H1 (cell line): ENCODE results near the gene PGAP2. TPM values are rescaled to one million over a fixed set of nuclear protein-coding genes. Genes with fewer than 3 reads are reported as not detected.

Experiments used
- CTCF ChIA-PET: fragments of 300-600 bp; sonication (Branson Sonifier 250); formaldehyde crosslinking; loops from one replicate; lab custom pipeline; 2021; ENCODE audit not compliant: partially characterized antibody; lab: Charles Lee
- POLR2A ChIA-PET: fragments of 300-600 bp; sonication (Branson Sonifier 250); formaldehyde crosslinking; loops from one replicate; lab custom pipeline; 2021; ENCODE audit warnings: inconsistent platforms; ENCODE audit not compliant: partially characterized antibody; lab: Charles Lee
- DNase-seq, 2 experiments: peaks; one replicate each; pipeline versions ENCODE4 v3.0.0 to v3.0.0-alpha.2; 2010 to 2022; ENCODE audit warnings: low spot score in 2 of 2, low read depth in 1 of 2, mixed read lengths in 1 of 2
- FAIRE-seq: peaks from 2 replicates; lab custom pipeline; 2011; peaks lifted over from hg19 to GRCh38; lab: Jason Lieb, UNC
- H2AFZ ChIP-seq: 2 replicates; pipeline ENCODE4 v1.8.1; 2012; ENCODE audit warnings: low read length, inconsistent platforms
- H2AK5ac ChIP-seq: 2 replicates; pipeline ENCODE4 v1.6.1; 2013; ENCODE audit warnings: low read depth, low read length
- H2BK120ac ChIP-seq: replicated peaks from 2 replicates; pipeline ENCODE3; 2013; ENCODE audit warnings: low read depth, low read length, inconsistent platforms
- H2BK12ac ChIP-seq: 2 replicates; pipeline ENCODE4 v1.6.1; 2013; ENCODE audit warnings: low read depth, low read length
- H2BK15ac ChIP-seq: 2 replicates; pipeline ENCODE4 v1.6.1; 2013; ENCODE audit warnings: low read length
- H2BK20ac ChIP-seq: 2 replicates; pipeline ENCODE4 v1.6.1; 2013; ENCODE audit warnings: low read length
- H2BK5ac ChIP-seq: 2 replicates; pipeline ENCODE4 v1.6.1; 2013; ENCODE audit warnings: low read depth, low read length
- H3K14ac ChIP-seq: 2 replicates; pipeline ENCODE4 v1.6.1; 2013; ENCODE audit warnings: inconsistent platforms; ENCODE audit not compliant: insufficient read length
- H3K18ac ChIP-seq: 2 replicates; pipeline ENCODE4 v1.6.1; 2013; ENCODE audit warnings: low read length; ENCODE audit errors: extremely low read depth
- H3K23ac ChIP-seq: 2 replicates; pipeline ENCODE4 v1.6.1; 2013; ENCODE audit warnings: inconsistent platforms; ENCODE audit not compliant: insufficient read length
- H3K23me2 ChIP-seq: 2 replicates; pipeline ENCODE4 v1.6.1; 2013; ENCODE audit warnings: low read depth, low read length
- H3K27ac ChIP-seq: 2 replicates; pipeline ENCODE4 v1.6.1; 2011; ENCODE audit warnings: low read depth, low read length, inconsistent platforms
- H3K27me3 ChIP-seq, 4 experiments: replicated peaks in 1 of 4; 1 replicate in 1 of 4; 2 replicates in 3 of 4; pipeline versions ENCODE4 v1.6.1 to v1.8.1; 2011 to 2013; ENCODE audit warnings: low read length in 3 of 4, mild to moderate bottlenecking in 3 of 4, inconsistent platforms in 2 of 4, mixed read lengths in 2 of 4, moderate library complexity in 1 of 4; ENCODE audit not compliant: control insufficient read depth in 3 of 4, insufficient read depth in 3 of 4; ENCODE audit errors: extremely low read depth in 1 of 4
- H3K36me3 ChIP-seq, 4 experiments: 2 replicates each; pipeline versions ENCODE4 v1.6.1 to v1.8.1; 2011 to 2013; ENCODE audit warnings: mild to moderate bottlenecking in 4 of 4, low read length in 3 of 4, moderate library complexity in 2 of 4, control low read depth in 1 of 4, inconsistent platforms in 1 of 4; ENCODE audit not compliant: insufficient read depth in 4 of 4, control insufficient read depth in 2 of 4
- H3K4ac ChIP-seq: replicated peaks from 2 replicates; pipeline ENCODE3; 2013; ENCODE audit warnings: low read length, low read depth, mixed read lengths, inconsistent platforms; ENCODE audit not compliant: insufficient read length
- H3K4me1 ChIP-seq, 4 experiments: replicated peaks in 1 of 4; 1 replicate in 1 of 4; 2 replicates in 3 of 4; pipeline versions ENCODE4 v1.6.1 to v1.8.1; 2011 to 2013; ENCODE audit warnings: low read length in 3 of 4, inconsistent platforms in 2 of 4, mixed read lengths in 1 of 4; ENCODE audit not compliant: insufficient read depth in 4 of 4, control insufficient read depth in 3 of 4
- H3K4me2 ChIP-seq, 2 experiments: 2 replicates each; pipeline versions ENCODE4 v1.6.1 to v1.8.1; 2011 to 2013; ENCODE audit warnings: low read depth in 2 of 2, low read length in 2 of 2, control low read depth in 1 of 2, inconsistent platforms in 1 of 2, mild to moderate bottlenecking in 1 of 2; ENCODE audit not compliant: insufficient read depth in 1 of 2
- H3K4me3 ChIP-seq, 4 experiments: fragments of 200-600, 300-600 bp in 1 of 4; sonication (generic), shearing (Covaris generic), sonication (Bioruptor Twin) in 1 of 4; 2 replicates each; pipeline versions ENCODE4 v1.5.1 to v1.8.1; 2011 to 2016; ENCODE audit warnings: low read length in 4 of 4, low read depth in 3 of 4, control low read depth in 2 of 4, inconsistent platforms in 2 of 4, mild to moderate bottlenecking in 2 of 4, mixed read lengths in 1 of 4, moderate library complexity in 1 of 4; ENCODE audit not compliant: insufficient read depth in 2 of 4; ENCODE audit errors: extremely low read depth in 1 of 4
- H3K56ac ChIP-seq: replicated peaks from 2 replicates; pipeline ENCODE3; 2013; ENCODE audit warnings: low read depth, mild to moderate bottlenecking, mixed read lengths, low read length, inconsistent platforms; ENCODE audit not compliant: insufficient read length
- H3K79me1 ChIP-seq: 2 replicates; pipeline ENCODE4 v1.6.1; 2013; ENCODE audit warnings: low read depth, low read length, control low read depth
- H3K79me2 ChIP-seq, 2 experiments: 2 replicates each; pipeline versions ENCODE4 v1.6.1 to v1.8.1; 2012 to 2013; ENCODE audit warnings: low read length in 2 of 2, mild to moderate bottlenecking in 2 of 2, inconsistent platforms in 1 of 2; ENCODE audit not compliant: insufficient read depth in 2 of 2, control insufficient read depth in 1 of 2
- H3K9ac ChIP-seq, 4 experiments: replicated peaks in 1 of 4; 1 replicate in 1 of 4; 2 replicates in 3 of 4; pipeline versions ENCODE4 v1.6.1 to v1.8.1; 2011 to 2013; ENCODE audit warnings: low read depth in 3 of 4, low read length in 3 of 4, control low read depth in 2 of 4, mild to moderate bottlenecking in 2 of 4, moderate library complexity in 2 of 4, inconsistent platforms in 1 of 4; ENCODE audit errors: extremely low read depth in 1 of 4
- H3K9me3 ChIP-seq, 2 experiments: 2 replicates each; pipeline versions ENCODE4 v1.6.1 to v1.8.1; 2012 to 2013; ENCODE audit warnings: mild to moderate bottlenecking in 2 of 2, moderate library complexity in 2 of 2, control low read depth in 1 of 2, inconsistent platforms in 1 of 2, low read depth in 1 of 2, low read length in 1 of 2, mixed read lengths in 1 of 2; ENCODE audit not compliant: insufficient read depth in 2 of 2
- H4K20me1 ChIP-seq, 2 experiments: replicated peaks in 1 of 2; 2 replicates each; pipeline versions ENCODE3 to v1.8.1; 2011 to 2013; ENCODE audit warnings: inconsistent platforms in 2 of 2, low read length in 2 of 2, mild to moderate bottlenecking in 1 of 2; ENCODE audit not compliant: insufficient read depth in 2 of 2, control insufficient read depth in 1 of 2
- H4K5ac ChIP-seq: 2 replicates; pipeline ENCODE4 v1.6.1; 2013; ENCODE audit warnings: low read length, low read depth, mixed read lengths, inconsistent platforms; ENCODE audit not compliant: insufficient read length
- H4K8ac ChIP-seq: 2 replicates; pipeline ENCODE4 v1.8.0; 2013; ENCODE audit warnings: mild to moderate bottlenecking, moderate library complexity, low read length, inconsistent platforms; ENCODE audit not compliant: insufficient read depth; ENCODE audit errors: extremely low read depth
- H4K91ac ChIP-seq: replicated peaks from 2 replicates; pipeline ENCODE3; 2013; ENCODE audit warnings: low read length, mixed read lengths, inconsistent platforms; ENCODE audit not compliant: insufficient read length
- CTBP2 ChIP-seq: IDR thresholded peaks from 2 replicates; pipeline ENCODE4 v1.7.0; 2011; ENCODE audit warnings: borderline replicate concordance, mild to moderate bottlenecking, moderate library complexity, mixed read lengths, low read length; ENCODE audit not compliant: insufficient read depth, insufficient read length
- KDM1A ChIP-seq: fragments of 200-600, 300-600 bp; sonication (generic); IDR thresholded peaks from 2 replicates; pipeline ENCODE4 v1.7.1; 2016; ENCODE audit warnings: mild to moderate bottlenecking, low read length, borderline replicate concordance
- POLR2AphosphoS5 ChIP-seq: IDR thresholded peaks from 2 replicates; pipeline ENCODE4 v1.6.1; 2011; ENCODE audit warnings: low read depth, low read length
- SP1 ChIP-seq: IDR thresholded peaks from 2 replicates; pipeline ENCODE4 v1.6.1; 2011; ENCODE audit warnings: low read depth, low read length
- TEAD4 ChIP-seq: IDR thresholded peaks from 2 replicates; pipeline ENCODE4 v1.6.1; 2012; ENCODE audit warnings: low read depth, low read length, inconsistent platforms, mixed read lengths
- YY1 ChIP-seq: IDR thresholded peaks from 2 replicates; pipeline ENCODE4 v1.6.1; 2011; ENCODE audit warnings: low read depth, mild to moderate bottlenecking, low read length
- WGBS, 2 experiments: shearing (Covaris generic) in 1 of 2; methylation state at CpG; one replicate each; pipeline versions ENCODE4 v1.1.6 to v1.1.7; 2013 to 2015; ENCODE audit warnings: low lambda C conversion rate in 2 of 2, mixed read lengths in 2 of 2, inconsistent platforms in 1 of 2, low coverage in 1 of 2, missing lambda C conversion rate in 1 of 2; ENCODE audit not compliant: insufficient replicate concordance in 2 of 2, insufficient coverage in 1 of 2, insufficient read length in 1 of 2; ENCODE audit errors: extremely low coverage in 1 of 2, missing lambda C conversion rate in 1 of 2; 5-methylcytosine and 5-hydroxymethylcytosine counted together
- polyA plus RNA-seq, 7 experiments: library from polyadenylated mRNA; depleted of rRNA in 3 of 7; stranded (reverse) in 5 of 7; unstranded in 2 of 7; fragments of >200 nt in 5 of 7; fragments of 200-250 nt in 2 of 7; gene quantifications; 1 replicate in 5 of 7; 2 replicates in 1 of 7; 4 replicates in 1 of 7; pipeline versions ENCODE4 v1.2.1 to v1.2.3, GENCODE V29; 2011 to 2013; ENCODE audit warnings: missing spikeins in 2 of 7, mixed read lengths in 2 of 7
- total RNA-seq: library from RNA; stranded (reverse); fragmentation: NEBNext Ultra II Directional; extraction: Animal tissue kit (Norgen Biotek cat#: 25700); gene quantifications from 2 replicates; pipeline ENCODE4 v1.2.1, GENCODE V29; 2021

The PGAP2 gene
- total and polyA plus RNA-seq, 2 of the 8 experiments (the other 6 are each of a cell fraction or from before 2014, with no cell fraction given): 56.5 to 106 TPM

- Histone ChIP-seq H4K8ac (no peak overlapping the region; the same call in 1 of the 2 replicates), H3K18ac (no peak overlapping the region), H3K27ac (no peak overlapping the region; the same call in 1 of the 2 replicates), H3K4me3 (no peak overlapping the region), H2AK5ac (no peak overlapping the region), H3K4ac (no peak overlapping the region), H3K56ac (no peak overlapping the region), H2BK20ac (no peak overlapping the region), H2BK12ac (no peak overlapping the region), H3K4me2 (0 out of 4 replicates have a peak overlapping the region, but pooled peaks of 1 of the 2 experiments have one; percentile 1), H3K79me2 (peaks cover 0 to 3% of the 10 kb centered on the region in 2 experiments; a peak in 1 of 4 replicates), H4K91ac (no peak overlapping the region), H3K79me1 (no peaks in the 10 kb centered on the region; the same call in 1 of the 2 replicates), H3K4me1 (no peaks in the 10 kb centered on the region; a peak in 1 of 7 replicates), H3K9me3 (no peaks in the 10 kb centered on the region), H2BK120ac (no peak overlapping the region), H3K9ac (no peak overlapping the region), H3K23me2 (no peaks in the 10 kb centered on the region; the same call in 1 of the 2 replicates), H4K20me1 (peaks cover 2% of the 10 kb centered on the region in 2 experiments), H2AFZ (no peak overlapping the region), H3K27me3 (no peaks in the 10 kb centered on the region), H4K5ac (no peak overlapping the region), H3K36me3 (peaks cover 0 to 4% (median 1%) of the 10 kb centered on the region in 4 experiments; a peak in 1 of 8 replicates), H3K23ac (no peak overlapping the region), H2BK15ac (no peak overlapping the region), H2BK5ac (no peak overlapping the region), H3K14ac (no peak overlapping the region)
- ChIA-PET POLR2A (interaction anchor here (0.8 to 1.7 kb wide), 4 partner anchors 10 to 33 kb away, joined by 3 to 6 read pairs (median 3); no protein-coding TSS in a partner anchor), CTCF (interaction anchor here (0.7 to 10.8 kb wide), 6 partner anchors 9 to 256 kb away, joined by 3 to 61 read pairs (median 4); no protein-coding TSS in a partner anchor)
- 0 out of 2 replicates have a peak, but pooled peaks have one; percentile 19 for TF ChIP-seq YY1
- TF ChIP-seq SP1: peak; percentile 44; the same call in 1 of the 2 replicates
- TF ChIP-seq POLR2AphosphoS5: no peak
- peak; percentile 53; the same call in 1 of the 2 replicates for TF ChIP-seq KDM1A
- TF ChIP-seq TEAD4: peak; percentile 44; the same call in 1 of the 2 replicates
- no peak for TF ChIP-seq CTBP2
- DNase-seq (no peak), FAIRE-seq (no peak)
- WGBS, 2 experiments: 100% methylated on average over 2 of the region's 2 CpGs; no CpG with 5 or more reads in 1 of the 2 experiments
These were observed 8.3 kb downstream of the PGAP2 start for GRCh38 chr11:3816673-3817072.
